Uterus (tissue), 2 donors: ENCODE results near the gene EIF4E2.

Source experiments
- CTCF ChIP-seq, 4 experiments: fragments of 200-600 bp in 2 of 4; fragments of 450-650 bp in 2 of 4; sonication (generic) in 2 of 4; IDR thresholded peaks; one replicate each; pipeline ENCODE4 v1.5.1; 2016 to 2019; ENCODE audit warnings: antibody characterized with exemption in 4 of 4, mild to moderate bottlenecking in 2 of 4, moderate library complexity in 1 of 4
- POLR2A ChIP-seq, 2 donors: fragments of 450-650 bp; IDR thresholded peaks; one replicate each; pipeline ENCODE4 v1.6.1; 2016; ENCODE audit warnings: antibody characterized with exemption in 2 of 2, mild to moderate bottlenecking in 1 of 2, moderate library complexity in 1 of 2

- TF ChIP-seq CTCF (IDR thresholded peaks at IDR 0.05) (no peak), POLR2A (IDR thresholded peaks at IDR 0.05) (no peak)
Observed at GRCh38 chr2:232540441-232541041, 9.9 kb upstream of the EIF4E2 start.
